SK-N-SH treated with all-trans-retinoic acid at 6 μM for 48 hours (cell line): ENCODE data around the gene FOXO3.

Experiments used
- ATAC-seq: fragments of 200-7000 bp; cut with Tn5 transposase; 3 replicates; pipeline ENCODE4 v1.9.1; 2020; ENCODE audit warnings: mild to moderate bottlenecking, moderate library complexity
- ARNTL ChIP-seq: fragments of 450-650 bp; formaldehyde crosslinking; IDR thresholded peaks from 2 replicates; pipeline ENCODE4 v1.5.0; 2020; ENCODE audit warnings: low read depth, mild to moderate bottlenecking, moderate library complexity, borderline replicate concordance
- BACH2 ChIP-seq: fragments of 250-450 bp; sonication (Bioruptor Pico); IDR thresholded peaks from 2 replicates; pipeline ENCODE4 v1.9.0; 2021; ENCODE audit warnings: mild to moderate bottlenecking, borderline replicate concordance
- CREB5 ChIP-seq: fragments of 250-450 bp; sonication (Bioruptor Pico); IDR thresholded peaks from 2 replicates; pipeline ENCODE4 v1.5.1; 2020; ENCODE audit warnings: low read depth, mild to moderate bottlenecking, moderate library complexity
- CSDC2 ChIP-seq: fragments of 250-450 bp; sonication (Bioruptor Pico); IDR thresholded peaks from 2 replicates; pipeline ENCODE4 v1.5.0; 2020; ENCODE audit warnings: mild to moderate bottlenecking, moderate library complexity
- CSRNP3 ChIP-seq: fragments of 250-450 bp; sonication (Bioruptor Pico); IDR thresholded peaks from 2 replicates; pipeline ENCODE4 v1.5.1; 2021; ENCODE audit warnings: mild to moderate bottlenecking, moderate library complexity
- ESRRG ChIP-seq: fragments of 250-450 bp; sonication (Bioruptor Pico); IDR thresholded peaks from 2 replicates; pipeline ENCODE4 v1.6.1; 2021; ENCODE audit warnings: mild to moderate bottlenecking
- GLIS3 ChIP-seq: fragments of 250-450 bp; sonication (Bioruptor Pico); IDR thresholded peaks from 2 replicates; pipeline ENCODE4 v1.5.0; 2020; ENCODE audit warnings: mild to moderate bottlenecking, moderate library complexity
- ISL1 ChIP-seq: fragments of 250-450 bp; sonication (Bioruptor Pico); IDR thresholded peaks from 2 replicates; pipeline ENCODE4 v2.1.2; 2022; ENCODE audit warnings: mild to moderate bottlenecking, moderate library complexity
- OSR1 ChIP-seq: fragments of 250-450 bp; sonication (Bioruptor Pico); IDR thresholded peaks from 2 replicates; pipeline ENCODE4 v1.8.0; 2022; ENCODE audit warnings: moderate library complexity, mild to moderate bottlenecking, inconsistent platforms
- PATZ1 ChIP-seq: fragments of 250-450 bp; sonication (Bioruptor Pico); IDR thresholded peaks from 2 replicates; pipeline ENCODE4 v1.8.0; 2020; ENCODE audit warnings: mild to moderate bottlenecking, moderate library complexity, borderline replicate concordance
- POU6F1 ChIP-seq: fragments of 250-450 bp; sonication (Bioruptor Pico); IDR thresholded peaks from 2 replicates; pipeline ENCODE4 v1.8.0; 2021; ENCODE audit warnings: low read depth, mild to moderate bottlenecking, moderate library complexity, borderline replicate concordance
- RARB ChIP-seq: fragments of 250-450 bp; sonication (Bioruptor Pico); IDR thresholded peaks from 2 replicates; pipeline ENCODE4 v1.8.0; 2021; ENCODE audit warnings: mild to moderate bottlenecking, moderate library complexity
- SNAI2 ChIP-seq: fragments of 250-450 bp; sonication (Bioruptor Pico); IDR thresholded peaks from 2 replicates; pipeline ENCODE4 v1.5.0; 2020; ENCODE audit warnings: mild to moderate bottlenecking, moderate library complexity
- TCF4 ChIP-seq: fragments of 250-450 bp; sonication (Bioruptor Pico); IDR thresholded peaks from 2 replicates; pipeline ENCODE4 v1.8.0; 2021; ENCODE audit warnings: mild to moderate bottlenecking, moderate library complexity, borderline replicate concordance
- TOX ChIP-seq: fragments of 250-450 bp; sonication (Bioruptor Pico); IDR thresholded peaks from 2 replicates; pipeline ENCODE4 v1.8.0; 2021; ENCODE audit warnings: mild to moderate bottlenecking, moderate library complexity, borderline replicate concordance
- ZC3H10 ChIP-seq: fragments of 250-450 bp; sonication (Bioruptor Pico); IDR thresholded peaks from 2 replicates; pipeline ENCODE4 v1.5.1; 2021; ENCODE audit warnings: mild to moderate bottlenecking, moderate library complexity
- ZFP3 ChIP-seq: fragments of 250-450 bp; sonication (Bioruptor Pico); IDR thresholded peaks from 2 replicates; pipeline ENCODE4 v1.5.0; 2020; ENCODE audit warnings: mild to moderate bottlenecking, moderate library complexity
- ZFP30 ChIP-seq: fragments of 450-650 bp; formaldehyde crosslinking; IDR thresholded peaks from 2 replicates; pipeline ENCODE4 v1.5.0; 2022; ENCODE audit warnings: mild to moderate bottlenecking, moderate library complexity
- ZNF565 ChIP-seq: fragments of 450-650 bp; formaldehyde crosslinking; conservative IDR thresholded peaks from 2 replicates; pipeline ENCODE4 v1.5.0; 2020; ENCODE audit warnings: low read depth, mild to moderate bottlenecking, moderate library complexity
- ZNF70 ChIP-seq: fragments of 450-650 bp; formaldehyde crosslinking; IDR thresholded peaks from 2 replicates; pipeline ENCODE4 v1.5.0; 2020; ENCODE audit warnings: mild to moderate bottlenecking, moderate library complexity
- ZNF8 ChIP-seq: fragments of 450-650 bp; formaldehyde crosslinking; IDR thresholded peaks from 2 replicates; pipeline ENCODE4 v1.5.0; 2020; ENCODE audit warnings: mild to moderate bottlenecking, moderate library complexity

FOXO3 gene

GRCh38 chr6:108712946-108713345 lies 152.2 kb downstream of the FOXO3 start:
- ATAC-seq: no peak

GRCh38 chr6:108714101-108714765 lies 153.5 kb downstream of the FOXO3 start:
- no peak for ATAC-seq
- TF ChIP-seq ZNF8 (CRISPR knock-in tag) (no peak), ARNTL (no peak), ISL1 (CRISPR knock-in tag) (no peak), SNAI2 (no peak), ZNF565 (CRISPR knock-in tag) (no peak), GLIS3 (CRISPR knock-in tag) (no peak), ZNF70 (CRISPR knock-in tag) (no peak), CSDC2 (no peak), RARB (no peak), ZFP3 (CRISPR knock-in tag) (no peak), POU6F1 (CRISPR knock-in tag) (no peak), OSR1 (CRISPR knock-in tag) (no peak), TCF4 (CRISPR knock-in tag) (no peak), ZFP30 (CRISPR knock-in tag) (no peak), CREB5 (CRISPR knock-in tag) (no peak), PATZ1 (no peak), ESRRG (CRISPR knock-in tag) (no peak), TOX (CRISPR knock-in tag) (no peak)

More at GRCh38 chr6:108712946-108713345, 152.2 kb downstream of the FOXO3 start:
- TF ChIP-seq ZFP3 (CRISPR knock-in tag): no peak
- no peak for TF ChIP-seq TOX (CRISPR knock-in tag)
- no peak for TF ChIP-seq CSRNP3 (CRISPR knock-in tag)
- TF ChIP-seq RARB: no peak

- TF ChIP-seq RARB: no peak
- no peak for TF ChIP-seq ISL1 (CRISPR knock-in tag)
- TF ChIP-seq TCF4 (CRISPR knock-in tag): no peak
- TF ChIP-seq OSR1 (CRISPR knock-in tag): no peak
- no peak for TF ChIP-seq PATZ1
- TF ChIP-seq ZC3H10 (CRISPR knock-in tag): no peak
- no peak for TF ChIP-seq GLIS3 (CRISPR knock-in tag)
- TF ChIP-seq ZFP30 (CRISPR knock-in tag): no peak
Observed at GRCh38 chr6:108714766-108715414, 154.2 kb downstream of the FOXO3 start.

GRCh38 chr6:108715832-108716231 lies 155.1 kb downstream of the FOXO3 start:
- no peak for TF ChIP-seq BACH2 (CRISPR knock-in tag)
- TF ChIP-seq, all 23 proteins: peak for 0
- no peak; the same call in 2 of the 3 replicates for ATAC-seq

More at GRCh38 chr6:108714766-108715414, 154.2 kb downstream of the FOXO3 start:
- ATAC-seq: no peak
